WTC11 (cell line): ENCODE results near the gene TMBIM6. TPM values are rescaled to one million over a fixed set of nuclear protein-coding genes. Genes with fewer than 3 reads are reported as not detected.

Experiments
- ATAC-seq: fragments of 200-7000 bp; cut with Tn5 transposase; 2 replicates; pipeline ENCODE4 v1.10.0; 2021; ENCODE audit warnings: mild to moderate bottlenecking, moderate library complexity
- CTCF ChIA-PET: fragments of 300-600 bp; sonication (Branson Sonifier 250); formaldehyde crosslinking; loops from one replicate; lab custom pipeline; 2021; ENCODE audit warnings: antibody characterized with exemption; lab: Charles Lee
- POLR2A ChIA-PET: fragments of 350-600 bp; sonication (Branson Sonifier 250); formaldehyde crosslinking; loops from one replicate; lab custom pipeline; 2021; ENCODE audit warnings: antibody characterized with exemption; lab: Charles Lee
- DNase-seq: peaks from one replicate; pipeline ENCODE4 v3.0.0; 2021; ENCODE audit warnings: low spot score
- H3K27ac Mint-ChIP-seq: 2 replicates; pipeline ENCODE4 v1.8.0; 2021; ENCODE audit warnings: mixed read lengths
- H3K27me3 Mint-ChIP-seq: 2 replicates; pipeline ENCODE4 v1.8.0; 2021; ENCODE audit warnings: low read depth, mild to moderate bottlenecking, moderate library complexity, mixed read lengths
- H3K36me3 Mint-ChIP-seq: 2 replicates; pipeline ENCODE4 v1.8.0; 2021; ENCODE audit warnings: mixed read lengths
- H3K4me1 Mint-ChIP-seq: 2 replicates; pipeline ENCODE4 v1.8.0; 2022; ENCODE audit warnings: mixed read lengths
- H3K4me3 Mint-ChIP-seq: 2 replicates; pipeline ENCODE4 v1.8.0; 2021; ENCODE audit warnings: mild to moderate bottlenecking, moderate library complexity, mixed read lengths
- H3K9me3 Mint-ChIP-seq: 2 replicates; pipeline ENCODE4 v1.8.0; 2021; ENCODE audit warnings: mixed read lengths
- ATF1 ChIP-seq: sonication (generic); formaldehyde crosslinking; IDR thresholded peaks from 2 replicates; pipeline ENCODE4 v1.8.1; 2023; ENCODE audit warnings: mild to moderate bottlenecking, moderate library complexity, missing genetic modification reagents
- FOXP4 ChIP-seq: sonication (generic); formaldehyde crosslinking; IDR thresholded peaks from 2 replicates; pipeline ENCODE4 v1.8.0; 2022; ENCODE audit warnings: mild to moderate bottlenecking, missing genetic modification reagents
- IRF2 ChIP-seq: sonication (generic); formaldehyde crosslinking; IDR thresholded peaks from 2 replicates; pipeline ENCODE4 v1.8.0; 2022; ENCODE audit warnings: low read depth, missing genetic modification reagents, borderline replicate concordance
- PREB ChIP-seq: sonication (generic); formaldehyde crosslinking; IDR thresholded peaks from 2 replicates; pipeline ENCODE4 v1.8.1; 2022; ENCODE audit warnings: mild to moderate bottlenecking, missing genetic modification reagents, moderate library complexity, borderline replicate concordance
- RORB ChIP-seq: fragments of 250-450 bp; sonication (Bioruptor Pico); IDR thresholded peaks from 2 replicates; pipeline ENCODE4 v1.9.0; 2021; ENCODE audit warnings: mild to moderate bottlenecking
- SMAD3 ChIP-seq: sonication (generic); formaldehyde crosslinking; IDR thresholded peaks from 2 replicates; pipeline ENCODE4 v1.8.0; 2022; ENCODE audit warnings: missing genetic modification reagents, mild to moderate bottlenecking, borderline replicate concordance
- TP53 ChIP-seq: sonication (generic); formaldehyde crosslinking; IDR thresholded peaks from 2 replicates; pipeline ENCODE4 v1.8.1; 2023; ENCODE audit warnings: mild to moderate bottlenecking, missing genetic modification reagents
- ZNF317 ChIP-seq: sonication (generic); formaldehyde crosslinking; IDR thresholded peaks from 2 replicates; pipeline ENCODE4 v1.8.1; 2023; ENCODE audit warnings: low read depth, mild to moderate bottlenecking, moderate library complexity, missing genetic modification reagents, borderline replicate concordance
- ZNF396 ChIP-seq: fragments of 250-450 bp; sonication (Bioruptor Pico); IDR thresholded peaks from 2 replicates; pipeline ENCODE4 v1.8.0; 2021; ENCODE audit warnings: mild to moderate bottlenecking, moderate library complexity, borderline replicate concordance
- ZNF671 ChIP-seq: fragments of 250-450 bp; sonication (Bioruptor Pico); IDR thresholded peaks from 2 replicates; pipeline ENCODE4 v1.8.0; 2021; ENCODE audit warnings: mild to moderate bottlenecking
- total RNA-seq: library from RNA; stranded (reverse); gene quantifications from 3 replicates; pipeline ENCODE4 v1.2.3, GENCODE V29; 2021
- TF ChIP-seq, protein P1 (sequence below): fragments of 200-600 bp; IDR thresholded peaks from 2 replicates; pipeline ENCODE4 v1.8.0; 2022; ENCODE audit warnings: antibody characterized with exemption
- TF ChIP-seq, protein P2 (sequence below): sonication (generic); formaldehyde crosslinking; IDR thresholded peaks from 2 replicates; pipeline ENCODE4 v1.8.1; 2022; ENCODE audit warnings: low read depth, missing genetic modification reagents, borderline replicate concordance
- TF ChIP-seq, protein P3 (sequence below): sonication (generic); formaldehyde crosslinking; IDR thresholded peaks from 2 replicates; pipeline ENCODE4 v1.8.1; 2023; ENCODE audit warnings: mild to moderate bottlenecking, missing genetic modification reagents

Gene TMBIM6
- total RNA-seq, 1 experiment from 2014 or later, result 402 TPM

- TF ChIP-seq ZNF317, result no peak
Observed at GRCh38 chr12:49798934-49799333, 57.6 kb downstream of the TMBIM6 start (continued).

GRCh38 chr12:49800421-49801140, 59.2 kb downstream of the TMBIM6 start:
- H3K36me3 Mint-ChIP-seq, result peaks cover 12% of the 10 kb centered on the region
- DNase-seq (no peak), ATAC-seq (no peak)
- ChIA-PET CTCF (interaction anchor here (1.2 to 2.5 kb wide), 5 partner anchors 10 to 167 kb away, joined by 3 to 10 read pairs (median 8); no protein-coding TSS in a partner anchor), POLR2A (no interaction called here)
- H3K4me3 Mint-ChIP-seq, result no peak overlapping the region
- H3K27me3 Mint-ChIP-seq, result no peaks in the 10 kb centered on the region
- TF ChIP-seq ATF1 (CRISPR knock-in tag) (no peak), ZNF317 (no peak), IRF2 (no peak), ZNF671 (CRISPR knock-in tag) (no peak), PREB (no peak)
- TF ChIP-seq, protein P1, sequence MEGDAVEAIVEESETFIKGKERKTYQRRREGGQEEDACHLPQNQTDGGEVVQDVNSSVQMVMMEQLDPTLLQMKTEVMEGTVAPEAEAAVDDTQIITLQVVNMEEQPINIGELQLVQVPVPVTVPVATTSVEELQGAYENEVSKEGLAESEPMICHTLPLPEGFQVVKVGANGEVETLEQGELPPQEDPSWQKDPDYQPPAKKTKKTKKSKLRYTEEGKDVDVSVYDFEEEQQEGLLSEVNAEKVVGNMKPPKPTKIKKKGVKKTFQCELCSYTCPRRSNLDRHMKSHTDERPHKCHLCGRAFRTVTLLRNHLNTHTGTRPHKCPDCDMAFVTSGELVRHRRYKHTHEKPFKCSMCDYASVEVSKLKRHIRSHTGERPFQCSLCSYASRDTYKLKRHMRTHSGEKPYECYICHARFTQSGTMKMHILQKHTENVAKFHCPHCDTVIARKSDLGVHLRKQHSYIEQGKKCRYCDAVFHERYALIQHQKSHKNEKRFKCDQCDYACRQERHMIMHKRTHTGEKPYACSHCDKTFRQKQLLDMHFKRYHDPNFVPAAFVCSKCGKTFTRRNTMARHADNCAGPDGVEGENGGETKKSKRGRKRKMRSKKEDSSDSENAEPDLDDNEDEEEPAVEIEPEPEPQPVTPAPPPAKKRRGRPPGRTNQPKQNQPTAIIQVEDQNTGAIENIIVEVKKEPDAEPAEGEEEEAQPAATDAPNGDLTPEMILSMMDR, result no peak
- TF ChIP-seq, protein P2, sequence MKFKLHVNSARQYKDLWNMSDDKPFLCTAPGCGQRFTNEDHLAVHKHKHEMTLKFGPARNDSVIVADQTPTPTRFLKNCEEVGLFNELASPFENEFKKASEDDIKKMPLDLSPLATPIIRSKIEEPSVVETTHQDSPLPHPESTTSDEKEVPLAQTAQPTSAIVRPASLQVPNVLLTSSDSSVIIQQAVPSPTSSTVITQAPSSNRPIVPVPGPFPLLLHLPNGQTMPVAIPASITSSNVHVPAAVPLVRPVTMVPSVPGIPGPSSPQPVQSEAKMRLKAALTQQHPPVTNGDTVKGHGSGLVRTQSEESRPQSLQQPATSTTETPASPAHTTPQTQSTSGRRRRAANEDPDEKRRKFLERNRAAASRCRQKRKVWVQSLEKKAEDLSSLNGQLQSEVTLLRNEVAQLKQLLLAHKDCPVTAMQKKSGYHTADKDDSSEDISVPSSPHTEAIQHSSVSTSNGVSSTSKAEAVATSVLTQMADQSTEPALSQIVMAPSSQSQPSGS (CRISPR knock-in tag), result no peak
- TF ChIP-seq, protein P3, sequence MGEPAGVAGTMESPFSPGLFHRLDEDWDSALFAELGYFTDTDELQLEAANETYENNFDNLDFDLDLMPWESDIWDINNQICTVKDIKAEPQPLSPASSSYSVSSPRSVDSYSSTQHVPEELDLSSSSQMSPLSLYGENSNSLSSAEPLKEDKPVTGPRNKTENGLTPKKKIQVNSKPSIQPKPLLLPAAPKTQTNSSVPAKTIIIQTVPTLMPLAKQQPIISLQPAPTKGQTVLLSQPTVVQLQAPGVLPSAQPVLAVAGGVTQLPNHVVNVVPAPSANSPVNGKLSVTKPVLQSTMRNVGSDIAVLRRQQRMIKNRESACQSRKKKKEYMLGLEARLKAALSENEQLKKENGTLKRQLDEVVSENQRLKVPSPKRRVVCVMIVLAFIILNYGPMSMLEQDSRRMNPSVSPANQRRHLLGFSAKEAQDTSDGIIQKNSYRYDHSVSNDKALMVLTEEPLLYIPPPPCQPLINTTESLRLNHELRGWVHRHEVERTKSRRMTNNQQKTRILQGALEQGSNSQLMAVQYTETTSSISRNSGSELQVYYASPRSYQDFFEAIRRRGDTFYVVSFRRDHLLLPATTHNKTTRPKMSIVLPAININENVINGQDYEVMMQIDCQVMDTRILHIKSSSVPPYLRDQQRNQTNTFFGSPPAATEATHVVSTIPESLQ (CRISPR knock-in tag), result no peak
- H3K27ac Mint-ChIP-seq, result no peak overlapping the region; the same call in 1 of the 2 replicates
- no peaks in the 10 kb centered on the region for H3K4me1 Mint-ChIP-seq
- no peaks in the 10 kb centered on the region for H3K9me3 Mint-ChIP-seq

DNA sequence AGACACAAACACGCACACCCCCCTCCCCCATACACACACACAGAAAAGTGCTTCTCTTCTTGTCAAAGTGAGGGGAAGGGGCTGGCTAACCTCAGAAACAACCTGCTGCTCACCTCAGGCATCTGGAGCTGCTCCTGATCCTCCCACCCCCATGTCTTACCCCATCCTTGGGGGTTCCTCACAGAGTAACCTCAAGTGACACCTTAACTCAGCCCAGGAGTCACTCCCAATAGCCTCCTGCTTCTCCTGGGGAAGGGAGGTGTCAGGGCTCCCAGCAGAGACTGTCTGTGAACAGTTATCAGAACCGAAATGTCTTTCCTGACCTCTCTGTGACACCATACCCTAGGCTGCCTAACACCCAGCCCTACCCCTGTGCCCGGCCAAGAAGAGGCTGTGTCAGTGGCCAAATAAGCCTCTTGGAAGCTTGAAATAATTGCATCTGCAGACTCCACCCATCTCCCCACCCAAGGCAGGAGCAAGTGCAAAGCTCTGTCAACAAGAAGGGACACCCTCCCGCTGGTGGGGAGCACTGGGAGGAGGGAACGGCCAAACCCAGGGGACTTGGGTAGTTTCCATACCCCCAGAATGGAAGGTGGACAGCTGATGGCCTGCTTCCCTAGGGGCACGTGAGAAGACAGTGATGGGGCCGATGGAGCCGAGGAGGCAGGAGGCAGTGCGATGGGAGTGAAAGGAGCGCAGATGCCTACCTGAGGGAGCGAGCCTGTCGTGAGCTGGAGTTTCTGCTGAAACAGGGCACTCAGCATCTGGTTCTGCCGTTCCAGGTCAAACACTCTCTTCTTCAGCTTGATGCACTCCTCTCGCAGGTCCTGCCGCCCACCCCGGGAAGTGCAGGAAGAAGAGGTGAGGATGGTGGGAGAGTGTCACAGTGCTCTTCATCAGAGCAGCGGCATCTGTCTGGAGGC, 60.0 kb downstream of the TMBIM6 start:
- no peak overlapping the region for H3K27ac Mint-ChIP-seq
- CTCF ChIA-PET, result interaction anchor here (1.4 kb wide), 1 partner anchor 23 kb away, joined by 4 read pairs; no protein-coding TSS in a partner anchor

More for the DNA sequence above, 60.0 kb downstream of the TMBIM6 start:
- peaks cover 12% of the 10 kb centered on the region for H3K36me3 Mint-ChIP-seq
- ATAC-seq (no peak), DNase-seq (no peak)
- H3K4me1 Mint-ChIP-seq, result no peaks in the 10 kb centered on the region
- H3K27me3 Mint-ChIP-seq, result no peaks in the 10 kb centered on the region
- POLR2A ChIA-PET, result no interaction called here
- no peaks in the 10 kb centered on the region for H3K9me3 Mint-ChIP-seq
- TF ChIP-seq ZNF396 (no peak), FOXP4 (no peak), RORB (CRISPR knock-in tag) (no peak), SMAD3 (CRISPR knock-in tag) (no peak), TP53 (CRISPR knock-in tag) (no peak)
- H3K4me3 Mint-ChIP-seq, result no peak overlapping the region
